AG04450 (cell line): ENCODE results near the gene PELI1. TPM values are rescaled to one million over a fixed set of nuclear protein-coding genes. Genes with fewer than 3 reads are reported as not detected.
A peak's percentile ranks its signal among the peaks of the same experiment; 100 is the strongest.

Experiments
- CTCF ChIA-PET: fragments of 300-600, 350-600 bp; formaldehyde crosslinking; extraction: SDS; loops from one replicate; lab custom pipeline; 2022; ENCODE audit warnings: antibody characterized with exemption, inconsistent platforms; lab: Charles Lee
- POLR2A ChIA-PET: fragments of 350-600 bp; formaldehyde crosslinking; extraction: SDS; loops from one replicate; lab custom pipeline; 2021; ENCODE audit warnings: antibody characterized with exemption, inconsistent platforms; lab: Yijun Ruan, JAX
- DNase-seq: peaks from one replicate; pipeline ENCODE4 v3.0.0-alpha.2; 2011; ENCODE audit warnings: low read depth, low spot score
- H3K27ac ChIP-seq: one replicate; pipeline ENCODE4 v1.5.1; 2012; ENCODE audit warnings: low read depth, low read length, control low read depth
- H3K27me3 ChIP-seq: one replicate; pipeline ENCODE4 v1.6.0; 2012; ENCODE audit warnings: low read length; ENCODE audit not compliant: control insufficient read depth, insufficient read depth
- H3K4me3 ChIP-seq: 2 replicates; pipeline ENCODE4 v1.5.1; 2011; ENCODE audit warnings: mild to moderate bottlenecking, low read depth, low read length, control low read depth
- H3K9me3 ChIP-seq: 2 replicates; pipeline ENCODE4 v1.5.1; 2012; ENCODE audit warnings: low read length; ENCODE audit not compliant: control insufficient read depth, insufficient read depth
- polyA plus RNA-seq: library from polyadenylated mRNA; depleted of rRNA; stranded (reverse); fragments of >200 nt; gene quantifications from 2 replicates; pipeline ENCODE4 v1.2.3, GENCODE V29; 2011
- TF ChIP-seq, protein P1 (sequence below): IDR thresholded peaks from 2 replicates; pipeline ENCODE4 v1.5.1; 2011; ENCODE audit warnings: low read depth, low read length, control low read depth, inconsistent platforms

The PELI1 gene
- polyA plus RNA-seq, 1 experiment, result 4.9 TPM

DNA sequence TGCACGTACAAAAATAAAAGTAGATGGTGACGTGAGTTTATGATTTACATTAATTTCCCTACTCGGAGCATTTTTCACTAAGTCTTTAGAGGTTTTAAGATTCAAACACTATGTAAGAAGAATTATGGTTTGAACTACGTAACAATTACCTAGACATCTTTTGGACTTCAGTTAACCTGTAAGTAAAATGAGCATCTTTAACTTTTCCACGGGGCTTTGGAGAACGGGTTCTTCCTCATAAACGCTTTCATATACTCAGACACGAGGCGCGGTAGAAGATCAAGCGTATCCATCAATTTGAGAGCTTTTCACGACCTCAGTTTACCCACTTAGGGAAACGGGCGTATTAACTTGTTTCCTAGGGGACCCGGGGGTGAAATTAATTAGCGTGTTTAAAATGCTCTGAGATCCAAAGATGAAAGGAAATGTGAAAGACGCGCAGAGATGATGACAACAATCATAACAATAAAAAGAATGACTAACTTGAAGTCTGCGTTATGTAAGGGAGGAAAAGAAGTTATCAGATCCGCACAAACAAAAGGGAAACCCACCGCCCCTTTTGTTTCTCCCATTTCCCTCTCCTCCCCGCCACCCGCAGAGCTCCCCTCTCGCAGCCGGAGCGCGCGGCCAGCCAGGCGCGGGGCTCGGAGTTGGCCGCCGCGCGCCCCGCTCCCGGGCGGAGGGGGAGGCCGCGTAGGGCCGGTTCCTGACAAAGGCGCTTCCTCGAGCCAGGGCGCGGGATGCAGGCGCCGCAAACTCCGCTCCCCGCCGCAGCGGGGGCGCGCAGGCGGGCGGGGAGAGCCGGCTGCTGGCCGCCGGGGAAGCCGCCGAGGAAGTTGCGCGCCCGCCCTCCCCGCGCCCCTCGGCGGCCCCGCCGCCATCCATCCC, 807 bp downstream of the PELI1 start:
- TF ChIP-seq, protein P1, sequence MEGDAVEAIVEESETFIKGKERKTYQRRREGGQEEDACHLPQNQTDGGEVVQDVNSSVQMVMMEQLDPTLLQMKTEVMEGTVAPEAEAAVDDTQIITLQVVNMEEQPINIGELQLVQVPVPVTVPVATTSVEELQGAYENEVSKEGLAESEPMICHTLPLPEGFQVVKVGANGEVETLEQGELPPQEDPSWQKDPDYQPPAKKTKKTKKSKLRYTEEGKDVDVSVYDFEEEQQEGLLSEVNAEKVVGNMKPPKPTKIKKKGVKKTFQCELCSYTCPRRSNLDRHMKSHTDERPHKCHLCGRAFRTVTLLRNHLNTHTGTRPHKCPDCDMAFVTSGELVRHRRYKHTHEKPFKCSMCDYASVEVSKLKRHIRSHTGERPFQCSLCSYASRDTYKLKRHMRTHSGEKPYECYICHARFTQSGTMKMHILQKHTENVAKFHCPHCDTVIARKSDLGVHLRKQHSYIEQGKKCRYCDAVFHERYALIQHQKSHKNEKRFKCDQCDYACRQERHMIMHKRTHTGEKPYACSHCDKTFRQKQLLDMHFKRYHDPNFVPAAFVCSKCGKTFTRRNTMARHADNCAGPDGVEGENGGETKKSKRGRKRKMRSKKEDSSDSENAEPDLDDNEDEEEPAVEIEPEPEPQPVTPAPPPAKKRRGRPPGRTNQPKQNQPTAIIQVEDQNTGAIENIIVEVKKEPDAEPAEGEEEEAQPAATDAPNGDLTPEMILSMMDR, result no peak
- no peaks in the 10 kb centered on the region for H3K9me3 ChIP-seq
- CTCF ChIA-PET, result interaction anchor here (0.6 kb wide), 1 partner anchor 71 kb away, joined by 3 read pairs; no protein-coding TSS in a partner anchor
- peak overlapping the region; percentile 80 for H3K4me3 ChIP-seq
- no peak overlapping the region for H3K27ac ChIP-seq
- H3K27me3 ChIP-seq, result peaks cover 2% of the 10 kb centered on the region
- POLR2A ChIA-PET, result no interaction called here
- no peak for DNase-seq

DNA sequence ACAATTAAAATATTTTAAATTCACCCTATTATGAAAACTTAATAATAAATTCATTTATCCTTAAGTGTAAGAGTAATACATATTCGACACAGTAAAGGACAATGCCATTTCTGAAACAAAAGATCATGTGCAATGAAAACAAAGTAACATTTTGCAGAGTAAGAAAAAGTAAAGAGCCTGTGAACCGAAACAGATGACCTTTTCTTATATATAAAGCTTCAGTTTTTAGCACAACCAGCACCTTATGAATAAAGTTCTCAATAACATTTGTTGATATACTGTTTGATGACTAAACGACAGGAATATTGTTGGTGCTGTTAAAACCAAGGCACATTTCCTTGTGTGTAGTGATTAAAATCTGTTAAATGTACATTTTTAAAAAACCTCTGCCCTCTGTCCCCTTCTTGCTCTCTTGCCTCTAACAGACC, 1.5 kb downstream of the PELI1 start:
- no peak for DNase-seq
- POLR2A ChIA-PET, result no interaction called here
- TF ChIP-seq, protein P1, result no peak

DNA sequence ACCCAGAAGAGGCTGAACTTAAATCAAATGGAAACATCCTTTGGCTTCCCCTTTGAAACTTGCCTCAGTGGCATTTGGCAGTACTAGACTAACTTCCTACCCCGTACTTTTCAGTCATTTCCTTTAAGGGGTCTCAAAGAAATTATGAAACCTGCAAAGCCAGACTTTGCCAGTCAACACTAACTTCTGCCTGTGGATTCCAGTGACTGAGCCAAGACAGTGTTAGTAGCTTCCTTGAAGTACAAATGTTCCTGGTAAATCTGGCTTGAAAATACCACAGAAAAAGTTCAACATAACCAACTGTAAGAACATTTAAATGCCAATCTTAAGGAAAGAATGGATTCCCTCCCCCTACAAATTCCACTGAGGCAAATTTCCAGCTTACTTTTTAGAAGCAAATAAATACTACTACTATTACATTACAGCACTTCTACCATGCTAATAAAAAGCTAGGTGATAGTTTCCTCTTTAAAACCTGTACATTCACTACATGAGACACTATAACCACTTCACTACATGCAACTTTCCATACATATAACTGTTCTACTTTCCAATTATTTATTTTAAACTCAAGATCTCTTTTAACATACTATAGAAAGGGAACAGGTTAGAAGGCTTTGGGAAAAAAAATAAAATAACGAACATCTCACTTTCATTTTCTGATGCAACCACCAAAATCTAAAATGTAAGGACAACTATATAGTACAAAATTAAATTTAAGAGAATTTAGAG, 2.4 kb downstream of the PELI1 start:
- H3K27me3 ChIP-seq, result no peaks in the 10 kb centered on the region
- CTCF ChIA-PET, result interaction anchor here (0.6 to 1.2 kb wide), 2 partner anchors 92 to 189 kb away, joined by 3 to 4 read pairs; no protein-coding TSS in a partner anchor
- H3K9me3 ChIP-seq, result no peaks in the 10 kb centered on the region
- H3K4me3 ChIP-seq, result peak overlapping the region; percentile 80
- no peak for DNase-seq
- POLR2A ChIA-PET, result interaction anchor here (0.5 kb wide), 1 partner anchor 522 kb away, joined by 3 read pairs; no protein-coding TSS in a partner anchor
- TF ChIP-seq, protein P1, result no peak
- H3K27ac ChIP-seq, result no peak overlapping the region

More for the DNA sequence above, 1.5 kb downstream of the PELI1 start:
- no peaks in the 10 kb centered on the region for H3K27me3 ChIP-seq
- CTCF ChIA-PET, result no interaction called here
- H3K4me3 ChIP-seq, result peak overlapping the region; percentile 80
- H3K27ac ChIP-seq, result no peak overlapping the region
- no peaks in the 10 kb centered on the region for H3K9me3 ChIP-seq

DNA sequence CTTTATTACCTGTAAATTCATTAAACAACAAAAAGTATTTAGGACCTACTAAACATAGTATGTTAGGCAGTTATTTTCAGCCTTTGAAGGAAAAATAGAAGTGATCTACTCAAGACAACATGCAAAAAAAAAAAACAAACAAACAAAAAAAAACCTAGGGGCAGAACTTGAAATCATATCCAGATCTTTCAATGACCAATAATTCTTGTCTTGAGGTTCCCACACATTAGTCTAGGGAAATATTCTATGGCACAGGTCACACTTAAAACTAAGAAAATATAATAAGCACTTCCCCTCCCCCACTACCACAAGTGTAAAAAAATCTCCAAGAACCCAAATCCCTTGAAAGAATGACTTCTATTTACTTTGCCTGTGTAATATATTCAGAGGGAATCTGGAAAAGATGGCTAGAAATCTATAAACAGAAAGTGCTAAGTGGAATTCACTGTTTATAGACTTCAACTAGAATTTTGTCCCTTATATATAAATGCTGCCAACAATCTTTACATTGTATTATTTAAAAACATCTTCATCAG, 3.5 kb downstream of the PELI1 start:
- CTCF ChIA-PET, result no interaction called here
- H3K9me3 ChIP-seq, result no peaks in the 10 kb centered on the region
- H3K27me3 ChIP-seq, result no peaks in the 10 kb centered on the region
- H3K4me3 ChIP-seq, result no peak overlapping the region
- POLR2A ChIA-PET, result no interaction called here
- H3K27ac ChIP-seq, result no peak overlapping the region
- TF ChIP-seq, protein P1, result no peak
- DNase-seq, result no peak
